HG02938 (cell line): ENCODE measurements around the gene CD59.
"Not testable (repeated sequence)": the region's sequence is repeated elsewhere in the genome, so short reads cannot be mapped to it uniquely, and the experiment has no call there.

ENCODE experiments used
- ATAC-seq: cut with Tn5 transposase; IDR thresholded peaks from one replicate; pipeline ENCODE4 v1.9.1; 2021; ENCODE audit warnings: mild to moderate bottlenecking, moderate library complexity; ENCODE audit not compliant: unreplicated experiment

Gene CD59

GRCh38 chr11:33716243-33716642 lies 20.0 kb downstream of the CD59 start:
- no peak for ATAC-seq

- ATAC-seq: no peak
Measured at GRCh38 chr11:33713856-33714398, 22.3 kb downstream of the CD59 start.

GRCh38 chr11:33713151-33713855 lies 22.9 kb downstream of the CD59 start:
- no peak for ATAC-seq

- ATAC-seq: no peak
Measured at GRCh38 chr11:33712436-33712835, 23.8 kb downstream of the CD59 start.

GRCh38 chr11:33709466-33709865 lies 26.8 kb downstream of the CD59 start:
- no peak for ATAC-seq

- no peak for ATAC-seq
Measured at GRCh38 chr11:33708985-33709384, 27.2 kb downstream of the CD59 start.

- ATAC-seq: not testable (repeated sequence)
Measured at GRCh38 chr11:33707831-33708230, 28.4 kb downstream of the CD59 start.

GRCh38 chr11:33706966-33707365 lies 29.3 kb downstream of the CD59 start:
- no peak for ATAC-seq

GRCh38 chr11:33706546-33706945 lies 29.7 kb downstream of the CD59 start:
- no peak for ATAC-seq

- no peak for ATAC-seq
Measured at GRCh38 chr11:33704240-33705002, 31.8 kb downstream of the CD59 start.

- ATAC-seq: no peak
Measured at GRCh38 chr11:33703788-33704187, 32.4 kb downstream of the CD59 start.

- ATAC-seq: no peak
Measured at GRCh38 chr11:33703234-33703633, 33.0 kb downstream of the CD59 start.

- no peak for ATAC-seq
Measured at GRCh38 chr11:33701302-33702230, 34.7 kb downstream of the CD59 start.

- ATAC-seq: peak; percentile 76
Measured at GRCh38 chr11:33700502-33701271, 35.5 kb downstream of the CD59 start, which contains the start of gene C11orf91. C11orf91 (minus strand) TSS chr11:33700826; CDS start chr11:33700740, 86 bp downstream.

GRCh38 chr11:33700063-33700501 lies 36.1 kb downstream of the CD59 start:
- no peak for ATAC-seq

GRCh38 chr11:33699515-33700062 lies 36.6 kb downstream of the CD59 start:
- no peak for ATAC-seq

- no peak for ATAC-seq
Measured at GRCh38 chr11:33698921-33699320, 37.3 kb downstream of the CD59 start.

GRCh38 chr11:33697997-33698396 lies 38.2 kb downstream of the CD59 start:
- no peak for ATAC-seq

GRCh38 chr11:33696931-33697638 lies 39.1 kb downstream of the CD59 start:
- ATAC-seq: no peak
